ENCODE results near the gene RBM10. TPM values are rescaled to one million over a fixed set of nuclear protein-coding genes. Genes with fewer than 3 reads are reported as not detected.

Gene RBM10
- total and polyA plus RNA-seq, 2 donors (not counting 3 experiments of a cell fraction or from before 2014, with no cell fraction given) = 37.3 to 51.5 TPM

DNA sequence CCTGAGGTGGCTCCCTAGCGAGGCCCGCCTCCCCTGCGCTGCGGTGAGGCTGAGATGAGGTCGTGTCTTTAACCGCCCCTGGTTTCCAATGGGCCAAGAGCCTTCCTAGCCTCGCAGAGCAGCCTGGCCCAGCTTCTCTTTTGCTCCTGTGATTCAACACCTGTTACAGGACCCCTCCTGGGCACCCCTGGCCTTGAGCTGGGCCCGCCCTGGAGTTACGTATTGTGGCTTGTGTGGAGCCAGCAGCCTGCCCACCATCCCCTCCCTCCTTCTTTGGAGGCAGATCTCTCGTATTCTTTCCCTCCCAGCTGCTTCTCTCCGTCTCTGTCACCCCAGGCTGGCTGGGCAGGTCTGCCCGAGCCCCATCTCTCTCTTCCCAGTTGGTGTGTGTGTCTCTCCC lies 29.4 kb downstream of the RBM10 start:
- intact Hi-C loops (cut with micrococcal nuclease) = no loop called here
- POLR2A ChIA-PET = no interaction called here
- Histone ChIP-seq H3K4me3 (replicated peaks in 1 of 3; ENCODE audit: insufficient read depth in 1 of 3, low read depth in 1 of 3, low read length in 3 of 3) (no peak overlapping the region), H3K79me2 (ENCODE audit: control insufficient read depth, insufficient read depth, low read length) (no peaks in the 10 kb centered on the region), H4K20me1 (replicated peaks; ENCODE audit: control insufficient read depth, extremely low read depth, insufficient read depth, low read length) (no peaks in the 10 kb centered on the region), H3K9me3 (replicated peaks; ENCODE audit: control insufficient read depth, insufficient read depth, low read length) (no peaks in the 10 kb centered on the region), H3K36me3 (ENCODE audit: control insufficient read depth in 2 of 2, extremely low read depth in 1 of 2, insufficient read depth in 2 of 2, low read length in 2 of 2) (peaks cover 0 to 56% of the 10 kb centered on the region in 2 experiments), H3K27ac (ENCODE audit: insufficient read depth, low read depth, low read length) (no peak overlapping the region), H3K4me2 (ENCODE audit: insufficient read depth, low read length) (no peak overlapping the region), H3K9me1 (replicated peaks; ENCODE audit: control insufficient read depth, extremely low read depth, insufficient read depth, low read length) (no peaks in the 10 kb centered on the region), H3K27me3 (ENCODE audit: control insufficient read depth in 2 of 2, insufficient read depth in 2 of 2, low read length in 2 of 2) (no peaks in the 10 kb centered on the region), H2AFZ (ENCODE audit: low read depth, low read length) (no peak overlapping the region), H3K9ac (replicated peaks; ENCODE audit: extremely low read depth, insufficient read depth, low read length) (no peak overlapping the region), H3K4me1 (ENCODE audit: control insufficient read depth, extremely low read depth, insufficient read depth, low read length) (no peaks in the 10 kb centered on the region)
- dilution Hi-C loops (cut with MboI; ENCODE audit: extremely low pct_ligation_motif_present, low sequenced_read_pairs) = no loop called here
- DNase-seq (ENCODE audit: low read depth, low spot score) (no peak), FAIRE-seq (no peak)
- CTCF ChIA-PET = no interaction called here
- TF ChIP-seq, protein P1, sequence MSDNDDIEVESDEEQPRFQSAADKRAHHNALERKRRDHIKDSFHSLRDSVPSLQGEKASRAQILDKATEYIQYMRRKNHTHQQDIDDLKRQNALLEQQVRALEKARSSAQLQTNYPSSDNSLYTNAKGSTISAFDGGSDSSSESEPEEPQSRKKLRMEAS (IDR thresholded peaks at IDR 0.05; ENCODE audit: insufficient read depth, insufficient read length) = no peak
- TF ChIP-seq MYC (IDR thresholded peaks at IDR 0.05; ENCODE audit: low read depth, low read length) (no peak), EZH2 (IDR thresholded peaks at IDR 0.05; ENCODE audit: borderline replicate concordance, low read depth, low read length, severe bottlenecking) (no peak), FOS (IDR thresholded peaks at IDR 0.05; ENCODE audit: borderline replicate concordance, insufficient read depth, low read length) (no peak), GATA2 (IDR thresholded peaks at IDR 0.05; ENCODE audit: insufficient read depth, insufficient read length, low read depth, low read length) (no peak), POLR2AphosphoS5 (IDR thresholded peaks at IDR 0.05; ENCODE audit: insufficient read depth, low read depth, low read length) (no peak), CTCF (IDR thresholded peaks at IDR 0.05; ENCODE audit: extremely low read depth in 1 of 2, insufficient read depth in 1 of 2, low read depth in 1 of 2, low read length in 2 of 2) (no peak)
- no TSS peak for BruUV-seq (replicated peaks)

All from endothelial cell of umbilical vein (primary cell).